Cardiac muscle cell (in vitro differentiated cells and primary cell): ENCODE results near the gene TNNT1. TPM values are rescaled to one million over a fixed set of nuclear protein-coding genes. Genes with fewer than 3 reads are reported as not detected.

Experiments used
- DNase-seq, 2 donors: peaks; one replicate each; pipeline versions ENCODE4 v3.0.0 to v3.0.0-alpha.2; 2010 to 2017; ENCODE audit warnings: low read depth in 1 of 2, low spot score in 1 of 2
- H3K27ac ChIP-seq: fragments of 200-600 bp; sonication (generic); 2 replicates; pipeline ENCODE4 v1.5.1; 2016
- H3K27me3 ChIP-seq: fragments of 200-600 bp; sonication (generic); 2 replicates; pipeline ENCODE4 v1.6.0; 2016; ENCODE audit warnings: control low read depth
- H3K36me3 ChIP-seq: fragments of 200-600 bp; sonication (generic); 2 replicates; pipeline ENCODE4 v1.5.1; 2016; ENCODE audit warnings: control low read depth
- H3K4me1 ChIP-seq: fragments of 200-600 bp; sonication (generic); 2 replicates; pipeline ENCODE4 v1.8.1; 2017; ENCODE audit warnings: low read depth, mild to moderate bottlenecking, mixed run types
- H3K4me3 ChIP-seq: fragments of 200-600 bp; sonication (generic); 2 replicates; pipeline ENCODE4 v1.5.1; 2016; ENCODE audit warnings: mild to moderate bottlenecking
- H3K9me3 ChIP-seq: fragments of 200-600 bp; sonication (generic); 2 replicates; pipeline ENCODE4 v1.5.1; 2017; ENCODE audit warnings: low read depth, mild to moderate bottlenecking, control low read depth
- CTCF ChIP-seq: IDR thresholded peaks from 2 replicates; pipeline ENCODE4 v1.5.1; 2012; ENCODE audit warnings: low read depth, mild to moderate bottlenecking, low read length
- polyA plus RNA-seq: library from polyadenylated mRNA; unstranded; fragments of >200 nt; fragmentation: Nextera tagmentation; extraction: Ambion mirVana; gene quantifications from 2 replicates; pipeline ENCODE4 v1.2.1, GENCODE V29; 2016
- total RNA-seq: library from RNA; depleted of rRNA; stranded (reverse); fragments of >200 nt; gene quantifications from 2 replicates; pipeline ENCODE4 v1.2.3, GENCODE V29; 2016

The TNNT1 gene
- total and polyA plus RNA-seq, 2 experiments from 2014 or later = 25.0 to 34.7 TPM

GRCh38 chr19:55165952-55166529 lies 17.0 kb upstream of the TNNT1 start:
- H3K27me3 ChIP-seq = peaks cover 45% of the 10 kb centered on the region

GRCh38 chr19:55161571-55162322 lies 12.7 kb upstream of the TNNT1 start:
- no peak for TF ChIP-seq CTCF
- Histone ChIP-seq H3K4me1 (peaks cover 15% of the 10 kb centered on the region), H3K9me3 (no peaks in the 10 kb centered on the region), H3K27ac (no peak overlapping the region), H3K27me3 (peaks cover 22% of the 10 kb centered on the region), H3K4me3 (no peak overlapping the region), H3K36me3 (no peaks in the 10 kb centered on the region)
- DNase-seq = no peak

More at GRCh38 chr19:55165952-55166529, 17.0 kb upstream of the TNNT1 start:
- Histone ChIP-seq H3K27ac (no peak overlapping the region), H3K4me3 (peak overlapping the region; percentile 41), H3K4me1 (no peaks in the 10 kb centered on the region), H3K36me3 (no peaks in the 10 kb centered on the region), H3K9me3 (no peaks in the 10 kb centered on the region)
- peak; percentile 70 for TF ChIP-seq CTCF
- DNase-seq = peak; percentile 83 to 91

GRCh38 chr19:55160986-55161365 lies 12.0 kb upstream of the TNNT1 start:
- no peak for TF ChIP-seq CTCF
- peaks cover 15% of the 10 kb centered on the region for H3K4me1 ChIP-seq
- no peaks in the 10 kb centered on the region for H3K9me3 ChIP-seq
- H3K36me3 ChIP-seq = no peaks in the 10 kb centered on the region
- H3K27me3 ChIP-seq = peaks cover 22% of the 10 kb centered on the region
- no peak overlapping the region for H3K27ac ChIP-seq
- no peak overlapping the region for H3K4me3 ChIP-seq
- DNase-seq = no peak

- peak; percentile 89 to 92 for DNase-seq
- peaks cover 15% of the 10 kb centered on the region for H3K4me1 ChIP-seq
- no peaks in the 10 kb centered on the region for H3K36me3 ChIP-seq
- H3K27me3 ChIP-seq = peaks cover 22% of the 10 kb centered on the region
- H3K9me3 ChIP-seq = no peaks in the 10 kb centered on the region
- no peak overlapping the region for H3K4me3 ChIP-seq
- no peak overlapping the region for H3K27ac ChIP-seq
- peak; percentile 96 for TF ChIP-seq CTCF
These were observed 11.4 kb upstream of the TNNT1 start for GRCh38 chr19:55160128-55160985.

- H3K27ac ChIP-seq = peak overlapping the region; percentile 48
- no peaks in the 10 kb centered on the region for H3K9me3 ChIP-seq
- no peak for TF ChIP-seq CTCF
- DNase-seq = peak; percentile 51 to 70
- no peaks in the 10 kb centered on the region for H3K36me3 ChIP-seq
- peaks cover 15% of the 10 kb centered on the region for H3K4me1 ChIP-seq
- no peak overlapping the region for H3K4me3 ChIP-seq
- H3K27me3 ChIP-seq = peaks cover 22% of the 10 kb centered on the region
These were observed 10.1 kb upstream of the TNNT1 start for GRCh38 chr19:55158848-55159749.
